OCI-LY1 (cell line): ENCODE data around the gene PSTPIP2.

Experiments used
- EZH2 ChIP-seq: fragments of 200-600 bp; sonication (generic), shearing (Covaris generic); IDR thresholded peaks from 2 replicates; pipeline ENCODE4 v1.8.0; 2017; ENCODE audit warnings: borderline replicate concordance, mixed run types, mild to moderate bottlenecking, antibody characterized with exemption, low read length, moderate library complexity, mixed read lengths
- TF ChIP-seq, protein P1 (sequence below): fragments of 200-600 bp; sonication (generic), shearing (Covaris generic); IDR thresholded peaks from 2 replicates; pipeline ENCODE4 v1.5.1; 2017; ENCODE audit warnings: mild to moderate bottlenecking, antibody characterized with exemption, low read length, moderate library complexity, mixed read lengths

DNA sequence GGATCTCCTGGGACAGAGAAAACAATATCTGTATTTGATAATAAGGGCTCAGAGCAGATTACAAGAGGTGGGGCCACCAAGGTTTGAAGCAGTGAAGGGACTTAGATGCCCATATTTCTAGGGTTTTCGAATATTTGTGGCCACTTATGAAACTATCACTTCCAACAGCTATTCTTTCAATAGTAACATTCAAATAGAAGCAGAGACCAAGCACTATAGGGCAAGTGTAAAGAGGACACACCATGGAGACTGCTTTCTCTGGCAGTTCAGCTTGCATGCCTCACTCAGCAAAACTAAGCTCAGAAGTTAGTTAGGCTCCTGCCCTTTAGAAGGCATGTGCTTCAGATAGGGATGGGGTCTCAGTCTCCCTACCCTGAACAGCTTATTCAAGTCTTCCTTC lies 10.3 kb downstream of the PSTPIP2 start:
- TF ChIP-seq, protein P1, sequence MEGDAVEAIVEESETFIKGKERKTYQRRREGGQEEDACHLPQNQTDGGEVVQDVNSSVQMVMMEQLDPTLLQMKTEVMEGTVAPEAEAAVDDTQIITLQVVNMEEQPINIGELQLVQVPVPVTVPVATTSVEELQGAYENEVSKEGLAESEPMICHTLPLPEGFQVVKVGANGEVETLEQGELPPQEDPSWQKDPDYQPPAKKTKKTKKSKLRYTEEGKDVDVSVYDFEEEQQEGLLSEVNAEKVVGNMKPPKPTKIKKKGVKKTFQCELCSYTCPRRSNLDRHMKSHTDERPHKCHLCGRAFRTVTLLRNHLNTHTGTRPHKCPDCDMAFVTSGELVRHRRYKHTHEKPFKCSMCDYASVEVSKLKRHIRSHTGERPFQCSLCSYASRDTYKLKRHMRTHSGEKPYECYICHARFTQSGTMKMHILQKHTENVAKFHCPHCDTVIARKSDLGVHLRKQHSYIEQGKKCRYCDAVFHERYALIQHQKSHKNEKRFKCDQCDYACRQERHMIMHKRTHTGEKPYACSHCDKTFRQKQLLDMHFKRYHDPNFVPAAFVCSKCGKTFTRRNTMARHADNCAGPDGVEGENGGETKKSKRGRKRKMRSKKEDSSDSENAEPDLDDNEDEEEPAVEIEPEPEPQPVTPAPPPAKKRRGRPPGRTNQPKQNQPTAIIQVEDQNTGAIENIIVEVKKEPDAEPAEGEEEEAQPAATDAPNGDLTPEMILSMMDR: no peak
- no peak for TF ChIP-seq EZH2
